WI38 (cell line): ENCODE results near the gene CYSLTR2.

ENCODE experiments used
- H3K4me3 ChIP-seq: 2 replicates; pipeline ENCODE4 v1.5.1; 2011; ENCODE audit warnings: low read depth, mild to moderate bottlenecking, control low read depth, low read length
- TF ChIP-seq, protein P1 (sequence below): IDR thresholded peaks from 2 replicates; pipeline ENCODE4 v1.5.1; 2012; ENCODE audit warnings: low read depth, mild to moderate bottlenecking, control low read depth, low read length

The CYSLTR2 gene

DNA sequence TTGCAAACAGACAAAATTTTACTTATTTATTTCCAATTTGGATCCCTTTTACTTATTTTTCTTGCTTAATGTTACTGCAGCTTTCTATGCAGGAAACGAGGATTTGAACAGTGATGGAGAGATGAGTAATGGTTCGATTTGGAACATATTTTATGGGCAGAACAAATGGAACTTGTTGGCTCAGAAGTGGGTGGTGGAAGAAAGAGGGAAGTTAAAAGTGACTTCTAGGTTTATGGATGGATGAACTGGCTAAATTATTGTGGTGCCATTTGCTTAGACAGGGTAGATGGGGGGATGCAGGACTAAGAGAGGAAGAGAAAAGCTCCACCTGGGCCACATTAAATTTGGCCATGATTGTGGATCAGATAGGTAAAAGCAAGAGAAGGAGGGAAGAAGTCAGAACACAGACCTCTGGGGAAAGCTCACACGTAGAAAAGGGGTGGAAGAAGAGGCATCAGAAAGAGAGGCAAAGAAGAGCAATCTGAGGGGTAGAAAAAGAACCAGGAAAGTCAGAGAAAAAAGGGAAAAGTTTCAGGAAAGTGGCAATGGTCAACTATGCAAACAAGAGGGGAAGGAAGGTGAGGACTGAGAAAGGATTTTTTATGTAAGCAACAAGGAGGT is 768 bp upstream of the CYSLTR2 start:
- H3K4me3 ChIP-seq = no peak overlapping the region
- TF ChIP-seq, protein P1, sequence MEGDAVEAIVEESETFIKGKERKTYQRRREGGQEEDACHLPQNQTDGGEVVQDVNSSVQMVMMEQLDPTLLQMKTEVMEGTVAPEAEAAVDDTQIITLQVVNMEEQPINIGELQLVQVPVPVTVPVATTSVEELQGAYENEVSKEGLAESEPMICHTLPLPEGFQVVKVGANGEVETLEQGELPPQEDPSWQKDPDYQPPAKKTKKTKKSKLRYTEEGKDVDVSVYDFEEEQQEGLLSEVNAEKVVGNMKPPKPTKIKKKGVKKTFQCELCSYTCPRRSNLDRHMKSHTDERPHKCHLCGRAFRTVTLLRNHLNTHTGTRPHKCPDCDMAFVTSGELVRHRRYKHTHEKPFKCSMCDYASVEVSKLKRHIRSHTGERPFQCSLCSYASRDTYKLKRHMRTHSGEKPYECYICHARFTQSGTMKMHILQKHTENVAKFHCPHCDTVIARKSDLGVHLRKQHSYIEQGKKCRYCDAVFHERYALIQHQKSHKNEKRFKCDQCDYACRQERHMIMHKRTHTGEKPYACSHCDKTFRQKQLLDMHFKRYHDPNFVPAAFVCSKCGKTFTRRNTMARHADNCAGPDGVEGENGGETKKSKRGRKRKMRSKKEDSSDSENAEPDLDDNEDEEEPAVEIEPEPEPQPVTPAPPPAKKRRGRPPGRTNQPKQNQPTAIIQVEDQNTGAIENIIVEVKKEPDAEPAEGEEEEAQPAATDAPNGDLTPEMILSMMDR = no peak

DNA sequence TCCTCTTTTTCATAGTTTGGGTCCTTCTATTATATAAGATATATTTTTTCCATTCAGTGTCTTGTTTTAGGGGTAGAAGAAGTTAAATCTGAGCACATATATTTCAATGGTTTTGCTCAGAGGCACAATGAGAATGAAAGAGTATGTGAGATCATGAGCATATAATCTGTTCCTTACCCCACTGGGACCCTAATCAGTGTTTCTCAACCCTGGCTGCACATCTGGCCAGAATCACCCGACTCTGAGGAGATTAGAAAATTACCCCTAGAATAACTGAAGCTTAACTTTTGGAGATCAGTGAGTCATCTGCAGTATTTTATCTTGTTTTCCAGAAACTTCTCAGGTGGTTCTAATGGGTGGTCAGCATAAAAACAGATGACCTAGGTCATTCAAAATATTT is 782 bp downstream of the CYSLTR2 start:
- no peak overlapping the region for H3K4me3 ChIP-seq

DNA sequence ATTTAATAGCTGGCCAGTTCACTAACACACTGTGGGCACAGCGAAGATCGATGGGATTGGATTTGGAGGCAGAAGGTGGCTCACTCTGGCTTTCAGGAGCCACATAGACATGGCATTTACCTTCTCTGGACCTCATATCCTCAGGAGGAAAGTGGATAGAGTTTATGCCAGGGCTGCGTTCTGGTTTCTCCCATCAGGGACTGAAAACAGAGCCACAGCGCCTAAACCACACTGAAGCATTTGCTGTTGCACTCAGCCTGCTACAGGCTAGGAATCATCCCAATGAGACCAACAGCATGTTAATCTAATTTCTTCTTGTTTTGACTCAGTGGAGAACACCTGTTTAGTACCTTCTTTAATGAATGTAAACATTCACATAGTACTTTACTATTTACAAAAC is 1.6 kb downstream of the CYSLTR2 start:
- TF ChIP-seq, protein P1 = no peak
- no peak overlapping the region for H3K4me3 ChIP-seq

More for the DNA sequence above, 782 bp downstream of the CYSLTR2 start:
- TF ChIP-seq, protein P1 = no peak

DNA sequence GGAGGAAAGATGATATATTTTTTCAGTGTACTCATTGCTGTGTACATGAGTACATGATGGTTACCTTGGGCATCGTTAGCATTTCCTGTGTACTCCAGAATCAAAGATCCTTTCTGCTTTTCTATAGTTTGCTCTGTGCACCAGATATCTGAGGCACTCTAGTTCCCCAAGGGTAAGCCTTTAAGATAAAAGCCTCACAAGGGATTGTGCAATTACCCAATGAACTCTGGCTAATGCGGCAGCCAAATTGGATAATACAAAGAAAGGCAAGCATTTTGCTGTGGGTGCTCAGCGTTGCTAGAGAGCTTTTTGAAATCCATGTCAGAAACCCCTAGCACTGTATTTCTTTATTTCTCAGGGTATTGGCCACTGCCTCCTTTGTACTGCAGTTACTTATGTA is 2.9 kb downstream of the CYSLTR2 start:
- no peak overlapping the region for H3K4me3 ChIP-seq
- TF ChIP-seq, protein P1 = no peak

DNA sequence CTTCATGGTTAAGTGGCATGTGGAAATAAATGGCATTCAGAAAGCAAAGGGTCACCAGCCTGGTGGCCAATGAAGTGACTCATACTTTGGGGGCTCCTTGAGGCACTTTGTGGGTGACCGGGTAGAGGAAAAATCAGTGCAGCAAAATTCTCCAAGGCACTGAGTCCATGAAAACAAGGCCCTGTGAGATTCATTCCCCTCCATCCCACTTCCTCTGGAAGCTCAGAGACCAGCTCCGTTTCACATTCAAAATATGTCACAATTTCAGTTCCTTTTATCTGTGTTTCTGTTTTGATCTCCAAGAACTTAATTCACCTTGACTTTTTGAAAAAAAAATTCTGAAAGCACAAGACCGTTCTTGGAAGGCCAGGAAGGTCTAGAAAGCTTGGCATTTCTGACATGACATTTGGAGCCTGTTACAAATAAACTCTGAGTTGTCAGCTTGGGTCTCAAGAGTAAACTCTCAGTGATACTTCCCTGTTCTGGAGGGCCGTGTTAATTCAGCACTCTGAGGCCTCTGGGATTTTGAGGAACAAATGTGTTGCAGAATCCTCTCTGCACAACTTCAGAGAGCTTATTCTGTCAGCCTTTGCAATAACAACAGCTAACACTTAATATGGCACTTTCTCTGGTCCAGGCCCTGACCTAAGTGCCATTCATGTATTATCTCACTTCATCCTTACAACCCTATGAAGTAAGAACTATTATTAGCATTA is 6.8 kb downstream of the CYSLTR2 start:
- TF ChIP-seq, protein P1 = no peak
- no peak overlapping the region for H3K4me3 ChIP-seq

DNA sequence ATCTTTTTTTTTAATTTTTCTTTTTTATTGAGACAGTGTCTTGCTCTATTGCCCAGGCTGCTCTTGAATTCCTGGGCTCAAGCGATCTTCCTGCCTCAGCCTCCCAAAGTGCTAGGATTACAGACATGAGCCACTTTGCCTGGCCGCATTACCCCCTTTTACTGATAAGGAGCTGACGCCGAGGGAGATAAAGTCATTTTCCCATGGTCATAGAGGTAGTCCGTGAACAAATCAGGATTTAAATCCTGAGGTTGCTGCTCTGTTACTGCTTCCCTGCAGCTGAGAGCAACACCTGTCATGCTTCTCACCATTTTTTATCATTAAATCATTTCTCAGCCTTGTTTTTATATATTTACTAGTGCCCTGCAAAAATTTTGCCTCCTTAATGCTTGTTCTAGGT is 7.4 kb downstream of the CYSLTR2 start:
- TF ChIP-seq, protein P1 = no peak
- H3K4me3 ChIP-seq = no peak overlapping the region

DNA sequence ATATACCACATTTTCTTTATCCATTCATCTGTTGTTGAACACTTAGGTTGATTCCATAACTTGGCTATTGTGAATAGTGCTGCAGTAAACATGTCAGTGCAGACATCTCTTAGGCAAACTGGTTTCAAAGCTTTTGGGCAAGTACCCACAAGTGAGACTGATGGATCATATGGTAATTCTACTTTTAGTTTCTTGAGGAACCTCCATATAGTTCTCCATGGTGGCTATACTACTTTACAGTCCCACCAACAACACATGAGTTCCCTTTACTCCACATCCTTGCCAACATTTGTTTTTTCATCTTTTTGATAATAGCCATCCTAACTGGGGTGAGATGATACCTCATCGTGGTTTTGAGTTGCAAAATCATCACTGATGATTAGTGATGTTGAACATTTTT is 8.5 kb downstream of the CYSLTR2 start:
- TF ChIP-seq, protein P1 = no peak
- no peak overlapping the region for H3K4me3 ChIP-seq
